Stimulated activated naive CD4-positive, alpha-beta T cell (primary cell): ENCODE data around the gene MEIOSIN.
"Not testable (repeated sequence)": the region's sequence is repeated elsewhere in the genome, so short reads cannot be mapped to it uniquely, and the experiment has no call there.

Experiments used
- DNase-seq, 6 experiments: peaks; one replicate each; lab custom pipeline; 2025; lab: John Stamatoyannopoulos, UW

MEIOSIN gene, protein sequence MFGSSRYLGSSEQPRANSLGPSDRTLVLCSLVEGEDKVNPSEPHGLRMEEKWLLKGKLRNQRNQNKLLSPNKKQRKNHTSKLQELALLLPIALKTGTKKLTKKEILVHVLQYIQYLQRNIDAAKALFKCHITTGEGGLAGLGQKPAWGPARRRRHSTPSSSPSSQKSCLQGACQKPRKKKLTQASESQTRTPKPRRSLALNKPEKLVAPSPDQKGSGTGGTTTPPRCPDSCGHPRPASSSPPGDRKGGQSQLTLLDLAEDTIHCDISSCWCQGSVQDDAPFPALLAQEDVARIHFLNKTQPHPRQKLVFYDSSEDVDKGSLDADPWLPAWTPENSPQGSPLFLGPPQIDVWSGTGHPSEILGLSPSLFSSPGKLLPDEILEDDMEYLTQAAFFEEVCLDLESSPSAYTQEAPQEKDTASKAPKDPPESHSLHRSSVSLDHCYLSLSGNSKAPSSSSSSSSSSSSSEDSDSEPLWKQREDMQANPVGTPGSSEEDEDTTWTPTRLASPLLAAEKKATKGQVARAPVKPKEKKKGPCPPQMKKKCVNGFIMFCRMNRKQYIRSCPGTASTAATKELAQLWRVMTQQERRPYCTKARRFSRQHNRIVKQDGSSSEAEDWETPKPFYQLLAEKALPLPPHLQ

DNA sequence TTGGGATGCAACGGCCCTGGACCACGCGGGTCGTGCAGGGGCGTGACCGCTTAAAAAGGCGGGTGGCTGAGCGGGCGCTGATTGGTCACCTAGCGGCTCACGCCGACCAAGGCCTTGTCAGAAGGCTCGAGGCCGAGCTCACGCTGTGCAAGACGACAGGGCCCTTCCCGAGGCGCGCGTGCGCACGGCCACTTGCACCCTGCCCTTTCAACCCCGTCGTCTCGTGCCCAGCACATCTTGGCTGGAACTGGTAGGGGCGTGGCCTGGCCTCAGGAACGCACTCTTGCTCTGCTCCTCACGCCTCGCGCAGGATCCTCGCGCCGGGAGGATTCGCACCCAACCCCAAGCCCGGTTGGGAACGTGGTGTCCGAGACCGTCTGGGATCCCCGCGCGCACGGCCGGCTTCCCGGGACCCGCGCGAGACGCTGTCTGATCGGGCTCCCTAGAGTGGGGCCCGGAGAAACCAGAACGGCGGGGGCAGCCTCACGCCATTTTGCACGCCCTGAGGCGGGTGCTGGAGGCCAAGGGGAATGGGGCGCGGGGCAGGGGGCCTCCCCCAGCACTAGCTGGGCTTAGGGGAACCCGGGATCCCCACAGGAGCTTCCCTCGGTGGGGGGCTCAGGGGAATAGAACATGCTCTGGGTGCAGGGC lies at the start of gene MEIOSIN:
TSS of gene MEIOSIN (plus strand) at position 280 of the 651 bp plus-strand sequence. CDS start 1,938 bp downstream, outside the sequence.
- no peak for DNase-seq

DNA sequence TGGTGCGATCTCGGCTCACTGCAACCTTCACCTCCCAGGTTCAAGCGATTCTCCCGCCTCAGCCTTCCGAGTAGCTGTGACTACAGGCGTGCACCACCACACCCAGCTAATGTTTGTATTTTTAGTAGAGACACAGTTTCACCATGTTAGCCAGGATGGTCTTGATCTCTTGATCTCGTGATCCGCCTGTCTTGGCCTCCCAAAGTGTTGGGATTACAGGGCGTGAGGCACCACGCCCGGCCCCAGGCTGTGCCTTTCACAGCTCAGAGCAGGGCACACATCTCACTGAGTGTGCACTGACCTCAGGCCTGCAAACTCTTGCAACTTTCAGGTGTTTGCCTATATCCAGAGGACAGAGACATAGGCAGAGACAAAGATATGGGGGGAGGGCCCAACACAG lies 48.2 kb upstream of the MEIOSIN start:
- DNase-seq = not testable (repeated sequence)

DNA sequence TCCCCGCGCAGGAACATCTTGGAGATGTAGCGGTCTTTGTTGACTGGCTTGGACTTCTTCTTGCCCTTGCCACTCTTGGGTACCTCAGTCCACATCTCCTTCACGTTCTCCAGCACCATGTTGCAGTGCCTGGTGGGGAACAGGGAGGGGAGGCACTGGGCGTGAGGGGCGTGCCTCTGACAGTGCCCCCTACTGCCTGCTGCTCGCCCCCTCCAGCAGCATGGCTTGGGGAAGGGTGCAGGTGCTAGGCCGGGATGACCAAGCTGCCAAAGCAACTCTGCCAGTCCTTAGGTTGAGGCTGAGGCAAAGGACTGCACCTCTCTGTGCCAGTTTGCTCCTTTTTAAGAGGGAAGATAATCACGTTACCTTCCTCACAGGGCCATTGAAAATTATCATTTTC lies 45.6 kb upstream of the MEIOSIN start:
- DNase-seq = no peak

DNA sequence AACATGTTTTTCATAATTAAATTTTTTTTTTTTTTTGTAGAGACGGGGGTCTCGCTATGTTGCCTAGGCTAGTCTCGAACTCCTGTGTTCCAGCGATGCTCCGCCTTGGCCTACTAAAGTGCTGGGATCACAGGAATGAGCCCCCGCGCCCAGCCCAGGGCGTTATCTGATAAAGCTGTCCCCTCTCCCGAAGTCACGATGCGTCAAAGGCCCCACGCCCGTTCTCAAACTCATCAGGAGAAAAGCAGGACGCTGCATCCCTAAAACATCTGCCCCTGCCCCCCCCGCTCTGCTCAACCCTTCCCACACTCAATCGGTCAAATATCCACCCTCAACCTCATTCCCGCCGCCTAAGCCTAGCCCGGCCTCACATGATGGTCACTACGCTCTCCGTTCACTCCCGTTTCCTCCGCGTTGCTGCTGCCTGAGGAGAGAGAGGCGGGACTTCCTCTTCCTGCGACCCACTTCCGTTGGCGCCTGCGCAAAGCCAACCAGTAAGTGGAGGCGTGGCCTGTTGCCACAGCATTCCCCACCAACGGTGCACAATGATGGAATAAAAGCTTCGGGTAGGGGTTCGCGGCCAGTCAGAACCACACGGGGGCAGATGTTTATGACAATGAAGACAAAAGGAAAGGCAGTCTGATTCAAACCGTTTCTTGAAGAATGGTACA lies 41.6 kb upstream of the MEIOSIN start, which contains the start of gene SNRPD2:
TSS of gene SNRPD2 (minus strand) at position 438 of the 671 bp plus-strand sequence. CDS start at position 373, 65 bp downstream.
- DNase-seq = peak; percentile 89 to 100 (median 98)

DNA sequence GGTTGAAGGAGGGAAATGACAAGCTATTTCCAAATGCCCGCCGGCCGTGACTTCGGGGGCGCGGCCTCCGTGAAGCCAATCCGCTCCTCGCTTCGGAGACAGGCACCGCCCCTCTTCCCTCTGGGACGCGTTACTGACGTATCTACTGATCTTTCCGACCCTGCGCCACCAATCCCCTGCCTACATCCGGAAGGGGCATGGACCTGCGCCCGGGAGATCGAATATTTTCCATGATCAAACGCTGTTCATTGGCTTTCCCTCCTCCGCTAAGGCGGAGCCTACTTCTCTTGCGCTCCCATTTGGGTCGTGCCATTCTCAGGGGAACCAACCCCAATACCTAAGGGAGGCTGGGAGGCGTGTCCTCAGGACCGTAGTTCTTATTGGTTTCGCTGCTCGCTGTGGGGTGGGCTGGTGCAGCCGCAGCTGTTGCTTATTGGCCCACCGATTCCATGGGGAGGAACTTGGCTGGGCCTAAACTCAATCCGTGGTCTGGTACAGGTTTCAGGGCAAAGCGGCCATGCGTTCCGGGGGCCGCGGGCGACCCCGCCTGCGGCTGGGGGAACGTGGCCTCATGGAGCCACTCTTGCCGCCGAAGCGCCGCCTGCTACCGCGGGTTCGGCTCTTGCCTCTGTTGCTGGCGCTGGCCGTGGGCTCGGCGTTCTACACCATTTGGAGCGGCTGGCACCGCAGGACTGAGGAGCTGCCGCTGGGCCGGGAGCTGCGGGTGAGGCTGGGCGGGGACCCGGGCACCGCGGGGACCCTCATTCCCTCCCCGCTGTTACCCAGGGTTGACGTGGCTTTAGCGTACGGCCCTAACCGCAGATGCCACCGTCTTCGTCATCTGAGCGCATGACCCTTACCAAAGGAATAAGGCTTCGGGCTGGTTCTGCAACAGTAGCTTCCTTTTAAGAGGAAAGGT lies 40.8 kb upstream of the MEIOSIN start, which contains the start of gene QPCTL:
TSS of gene QPCTL (plus strand) at position 480 of the 919 bp plus-strand sequence. CDS start at position 518, 38 bp downstream.
- DNase-seq = peak; percentile 98 to 100 (median 100)

DNA sequence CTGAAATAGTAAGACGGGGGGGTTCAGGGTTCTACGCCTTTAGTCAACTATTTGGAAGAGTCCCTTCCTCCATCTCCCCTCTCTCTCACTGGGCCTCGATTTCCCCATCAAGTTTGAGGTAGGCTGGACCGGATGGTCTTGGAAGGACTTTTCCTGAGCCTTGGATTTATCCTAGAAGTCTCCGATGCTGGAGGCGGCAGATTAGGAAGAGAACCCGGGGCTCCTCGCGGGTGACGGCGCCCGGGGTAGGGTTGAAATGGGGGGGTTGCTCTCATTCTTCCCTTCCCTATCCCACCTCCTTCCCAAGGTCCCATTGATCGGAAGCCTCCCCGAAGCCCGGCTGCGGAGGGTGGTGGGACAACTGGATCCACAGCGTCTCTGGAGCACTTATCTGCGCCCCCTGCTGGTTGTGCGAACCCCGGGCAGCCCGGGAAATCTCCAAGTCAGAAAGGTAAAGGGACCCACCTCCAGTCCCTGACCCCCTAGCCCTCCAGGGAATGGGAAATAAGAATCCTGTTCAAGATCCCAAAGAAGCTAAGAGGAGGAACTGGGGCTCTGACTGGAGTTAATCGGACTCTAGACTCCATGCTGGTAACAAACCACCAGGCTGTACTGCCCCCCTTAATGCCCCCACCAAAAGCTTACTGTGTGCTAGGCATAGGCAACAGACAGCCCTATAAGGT lies 40.0 kb upstream of the MEIOSIN start:
- peak; percentile 40 to 73 (median 64) for DNase-seq

DNA sequence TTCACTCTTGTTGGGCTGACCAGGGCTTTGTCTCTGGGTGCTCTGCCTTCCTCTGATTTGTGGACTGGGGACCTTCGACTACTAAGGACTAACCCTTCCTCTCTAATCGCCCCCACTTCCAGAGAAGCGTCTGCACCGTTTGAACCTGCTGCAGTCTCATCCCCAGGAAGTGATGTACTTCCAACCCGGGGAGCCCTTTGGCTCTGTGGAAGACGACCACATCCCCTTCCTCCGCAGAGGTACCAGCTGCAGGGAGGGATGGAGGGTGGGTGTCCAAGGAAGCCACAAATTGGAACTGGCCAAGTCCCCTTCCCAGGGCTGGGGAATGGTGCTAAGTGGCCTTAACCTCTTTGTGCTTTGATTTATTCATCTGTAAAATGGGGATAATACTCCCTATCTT lies 31.6 kb upstream of the MEIOSIN start:
- DNase-seq = no peak

DNA sequence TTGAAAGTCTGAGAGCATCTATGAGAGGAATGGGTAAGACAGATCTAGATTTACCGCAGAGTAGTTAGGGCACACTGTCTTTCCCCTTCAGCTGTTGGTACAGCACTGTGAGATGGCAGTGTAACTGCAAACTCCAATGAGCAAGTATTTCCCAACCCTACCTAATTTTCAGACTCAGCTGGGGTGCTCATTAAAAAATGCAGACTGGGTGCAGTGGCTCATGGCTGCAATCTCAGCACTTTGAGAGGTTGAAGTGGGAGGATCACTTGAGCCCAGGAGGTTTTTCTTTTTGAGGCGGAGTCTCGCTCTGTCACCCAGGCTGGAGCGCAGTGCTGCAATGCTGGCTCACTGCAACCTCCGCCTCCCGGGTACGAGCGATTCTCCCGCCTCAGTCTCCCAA lies 28.1 kb upstream of the MEIOSIN start:
- DNase-seq = no peak

DNA sequence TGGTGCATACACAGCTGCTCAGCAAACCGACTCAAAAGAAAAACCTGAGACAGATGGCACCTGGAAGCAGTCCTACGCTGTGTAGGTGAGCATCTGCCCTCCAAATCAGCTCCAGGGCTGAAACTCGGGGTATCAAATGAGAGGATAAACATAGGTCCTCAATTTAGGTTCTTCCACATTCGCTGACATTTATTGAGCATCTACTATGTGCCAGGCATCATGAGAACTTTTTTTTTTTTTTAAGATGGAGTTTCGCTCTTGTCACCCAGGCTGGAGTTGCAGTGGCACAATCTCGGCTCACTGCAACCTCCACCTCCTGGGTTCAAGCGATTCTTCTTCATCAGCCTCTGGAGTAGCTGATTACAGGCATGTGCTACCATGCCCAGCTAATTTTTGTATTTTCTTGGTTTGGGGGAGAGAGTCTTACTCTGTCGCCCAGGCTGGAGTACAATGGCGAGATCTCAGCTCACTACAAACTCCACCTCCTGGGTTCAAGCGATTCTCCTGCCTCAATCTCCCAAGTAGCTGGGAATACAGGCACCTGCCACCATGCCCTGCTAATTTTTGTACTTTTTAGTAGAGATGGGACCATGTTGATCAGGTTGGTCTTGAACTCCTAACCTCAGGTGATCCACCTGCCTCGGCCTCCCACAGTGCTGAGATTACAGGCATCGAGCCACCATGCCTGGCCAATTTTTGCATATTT lies 27.4 kb upstream of the MEIOSIN start:
- no peak for DNase-seq

DNA sequence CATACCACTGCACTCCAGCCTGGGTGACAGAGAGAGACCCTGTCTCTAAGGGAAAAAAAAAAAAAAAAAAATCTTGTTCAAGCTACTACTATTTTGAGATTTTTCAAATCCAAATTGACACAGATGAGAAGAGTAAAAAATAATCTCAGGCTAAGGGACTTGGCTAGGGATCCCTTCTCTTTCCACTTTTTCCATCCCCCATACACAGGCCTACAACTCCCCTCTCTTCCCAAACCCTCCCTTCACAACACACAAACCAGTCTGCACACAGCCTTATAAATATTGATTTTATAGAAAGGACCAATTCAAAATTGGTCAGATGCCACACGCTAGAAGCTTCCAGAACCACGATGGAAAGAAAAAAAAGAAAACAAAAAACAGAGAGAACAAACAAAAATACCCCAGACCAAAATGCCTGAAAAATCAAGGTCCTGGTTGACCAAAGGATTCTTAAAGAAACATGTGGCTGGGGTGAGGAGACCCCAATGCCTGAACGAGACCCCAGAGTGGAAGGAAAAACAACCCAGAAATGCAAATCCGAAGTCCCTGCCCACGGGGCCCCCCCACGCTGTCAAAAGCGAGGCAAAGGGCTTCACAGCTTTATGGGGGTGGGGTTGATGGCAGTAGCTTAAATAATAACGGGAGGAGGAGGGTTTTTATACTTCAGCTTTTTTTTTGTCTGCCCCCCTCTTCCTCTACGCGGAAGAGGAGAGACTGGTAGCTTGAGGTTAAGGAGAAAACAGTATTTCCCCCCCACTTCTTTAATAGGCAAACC lies 22.7 kb upstream of the MEIOSIN start:
- DNase-seq = no peak

DNA sequence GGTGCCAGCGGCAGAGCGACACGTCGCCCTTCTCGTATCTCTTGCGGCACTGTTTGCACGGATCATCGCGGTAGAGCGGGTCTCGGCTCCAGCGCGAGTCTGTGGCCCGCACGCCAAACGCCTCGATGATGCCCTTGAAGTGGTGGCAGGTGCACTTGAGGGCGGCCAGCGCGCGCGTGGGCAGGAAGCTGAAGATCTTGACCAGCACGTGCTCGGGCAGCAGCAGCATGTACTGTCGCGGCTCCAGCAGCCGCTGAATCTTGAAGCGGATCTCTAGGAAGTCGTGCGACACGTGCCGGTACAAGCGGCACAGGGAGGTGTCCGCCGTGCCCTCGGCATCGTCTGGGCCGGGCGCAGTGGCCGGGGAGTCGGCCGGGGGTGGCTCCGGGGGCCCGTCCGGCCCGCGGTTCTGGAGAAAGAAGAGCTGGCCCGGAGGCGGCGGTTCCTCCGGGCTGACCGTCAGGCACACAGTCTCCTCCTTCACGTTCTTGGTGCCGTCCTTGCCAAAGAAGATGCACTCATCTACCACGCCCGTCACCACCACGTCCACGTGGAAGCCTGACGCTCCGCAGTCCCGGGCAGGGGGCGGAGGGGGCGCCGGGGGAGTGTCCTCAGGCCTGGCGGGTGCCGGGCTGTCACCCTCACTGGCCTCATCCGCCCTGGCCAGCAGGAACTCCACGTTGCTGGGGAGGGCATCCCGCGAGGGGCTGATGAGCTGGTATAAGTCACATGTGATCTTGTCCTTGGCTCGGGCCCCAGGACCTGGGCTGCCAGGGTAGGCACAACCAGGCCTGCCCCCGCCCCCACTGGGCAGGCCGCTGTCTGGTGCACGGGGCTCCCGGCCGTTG lies 21.2 kb upstream of the MEIOSIN start:
- no peak for DNase-seq

DNA sequence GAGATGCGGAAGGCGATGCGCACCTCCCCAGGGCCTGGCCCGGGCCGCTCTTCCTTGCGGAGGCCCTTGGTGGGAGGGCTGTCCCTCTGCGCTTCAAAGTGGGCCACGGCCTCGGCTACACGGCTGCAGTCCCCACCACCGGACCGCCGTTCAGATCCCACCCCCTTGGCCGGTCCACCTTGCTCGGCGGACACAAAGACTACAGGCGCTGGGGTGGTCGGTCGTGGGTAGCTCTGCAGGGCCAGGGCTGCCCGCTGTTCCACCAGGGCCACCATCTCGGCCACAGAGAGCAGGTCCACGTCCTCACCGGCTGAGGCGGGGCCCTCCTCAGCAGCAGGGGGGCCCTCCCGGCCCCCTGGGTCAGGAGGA lies 20.6 kb upstream of the MEIOSIN start:
- DNase-seq = no peak

DNA sequence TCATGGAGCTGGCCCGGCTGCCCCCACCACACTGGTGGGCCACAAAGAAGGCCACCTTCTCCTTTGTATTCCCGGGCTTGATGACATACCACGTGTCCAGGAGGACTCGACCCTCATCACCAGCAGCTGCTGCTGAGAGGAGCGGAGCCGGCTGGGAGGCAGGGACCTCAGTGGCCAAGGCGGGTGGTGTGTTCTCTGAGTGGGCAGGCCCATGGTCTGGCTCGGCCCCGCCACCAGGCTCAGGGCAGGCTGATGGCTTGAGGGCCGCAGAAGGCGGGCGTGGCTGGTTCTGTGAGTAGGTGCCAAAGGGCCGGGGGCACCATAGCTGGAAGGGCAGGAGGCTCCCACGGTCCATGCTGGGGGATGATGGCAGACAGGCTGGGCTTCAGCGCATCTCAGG lies 20.1 kb upstream of the MEIOSIN start:
- DNase-seq = no peak

DNA sequence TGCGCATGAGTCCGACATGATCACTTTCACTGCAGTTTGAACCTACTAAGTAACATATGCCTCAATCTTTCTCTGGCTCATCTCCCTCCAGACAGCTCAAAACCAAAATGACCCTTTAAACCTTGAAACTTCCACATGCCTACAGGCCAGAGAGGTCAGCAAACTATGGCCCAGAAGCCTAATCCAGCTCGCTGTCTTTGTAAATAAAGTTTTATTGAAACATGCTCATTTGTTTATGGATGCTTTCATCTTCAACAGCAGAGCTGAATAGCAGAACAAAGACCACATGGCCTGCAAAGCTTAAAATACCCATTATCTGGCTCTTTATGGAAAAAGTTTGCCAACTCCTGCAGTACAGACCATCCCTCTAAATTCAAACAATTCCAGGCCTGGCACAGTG lies 18.1 kb upstream of the MEIOSIN start:
- DNase-seq = no peak

DNA sequence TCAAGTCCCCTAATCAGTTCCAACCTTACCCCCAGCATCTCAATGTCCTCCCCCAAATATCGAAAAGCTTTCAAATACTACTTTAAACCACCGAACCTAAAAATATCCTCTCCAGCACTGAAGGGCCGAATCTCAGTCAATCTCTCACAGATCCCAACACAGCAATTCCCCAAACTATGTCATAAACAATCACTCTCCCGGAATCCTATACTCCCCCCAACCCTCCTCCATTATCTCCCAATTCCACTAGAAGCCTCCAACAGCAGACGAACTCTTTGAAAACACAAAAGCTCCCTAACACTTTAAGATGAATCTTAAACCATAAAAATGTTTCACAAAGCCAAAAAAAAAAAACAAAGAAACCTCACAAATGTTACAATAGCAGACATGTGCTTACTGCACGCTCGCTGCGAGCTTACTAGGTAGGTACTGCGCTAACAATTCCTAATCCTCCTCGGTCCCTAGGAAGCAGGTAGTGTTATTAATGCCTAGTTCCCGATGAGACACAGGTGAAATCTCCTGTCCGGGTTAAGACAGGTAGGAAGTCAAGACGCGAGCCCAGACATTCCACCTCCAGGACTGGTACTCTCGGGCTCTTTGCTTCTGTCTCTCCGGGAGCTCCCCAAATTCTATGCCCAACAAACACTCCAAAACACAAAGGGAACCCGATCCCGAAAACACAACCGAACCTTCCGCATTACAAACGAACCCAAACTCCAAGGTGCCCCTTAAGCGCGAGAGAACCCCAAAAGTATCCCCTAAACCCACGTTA lies 16.7 kb upstream of the MEIOSIN start:
- peak in 2 of 6 experiments; percentile 31 to 67 for DNase-seq

DNA sequence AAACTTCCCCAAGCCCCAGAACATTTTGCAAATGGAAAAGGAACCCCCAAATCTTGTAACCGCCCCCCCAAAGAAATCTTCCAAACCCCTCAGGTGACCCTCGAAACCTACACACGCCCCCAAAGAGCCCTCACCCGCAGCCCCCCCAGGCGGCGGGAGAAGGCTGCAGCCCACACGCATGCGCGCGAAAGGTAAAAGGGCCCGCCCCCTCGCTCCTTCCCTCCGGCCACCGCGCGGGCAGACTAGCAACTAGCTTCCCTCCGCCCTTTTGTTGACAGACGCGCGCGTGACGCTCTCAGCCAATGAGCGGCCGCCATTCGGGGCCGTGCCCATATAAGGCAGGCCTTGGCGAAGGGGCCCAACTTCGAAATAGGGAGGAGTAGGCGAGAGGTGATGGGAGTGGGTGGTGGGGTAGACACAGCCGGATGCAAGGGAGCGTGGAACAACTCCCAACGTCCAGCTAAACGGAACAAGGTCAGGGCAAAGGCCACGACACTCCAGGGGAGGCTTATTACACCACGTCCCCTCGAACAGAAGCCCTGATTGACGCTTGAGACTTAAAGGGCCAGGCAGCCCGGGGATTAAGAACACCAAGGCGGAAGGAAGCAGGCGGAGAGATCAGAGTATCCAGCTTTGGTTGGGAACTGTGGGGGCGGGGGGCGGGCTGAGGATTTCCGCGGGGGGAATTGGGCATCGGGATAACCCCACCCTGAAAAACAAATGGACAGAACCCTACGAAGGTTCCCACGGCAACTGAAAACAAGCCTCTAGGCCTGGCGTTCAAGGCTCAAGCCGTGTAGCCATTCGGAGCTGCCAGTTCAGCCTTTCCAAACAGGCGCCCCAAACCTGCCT lies 15.9 kb upstream of the MEIOSIN start:
- DNase-seq = peak; percentile 94 to 98 (median 97)
